IMR-90 (cell line): Measurements from ENCODE around the gene CDKAL1. TPM values are rescaled to one million over a fixed set of nuclear protein-coding genes. Genes with fewer than 3 reads are reported as not detected.

Experiments
- ATAC-seq: fragments of 200-7000 bp; cut with Tn5 transposase; 2 replicates; pipeline ENCODE4 v1.9.1; 2020; ENCODE audit warnings: low read depth, mild to moderate bottlenecking, moderate library complexity
- BruUV-seq: library from RNA; stranded (reverse); fragments of 400-500 nt; replicated peaks from 2 replicates; lab custom pipeline; 2021; lab: Mats Ljungman, UMichigan
- CTCF ChIA-PET: fragments of 300-600 bp; formaldehyde crosslinking; extraction: SDS; loops from one replicate; lab custom pipeline; 2021; ENCODE audit warnings: antibody characterized with exemption; lab: Yijun Ruan, JAX
- POLR2A ChIA-PET: fragments of 300-600 bp; sonication (Branson Sonifier 250); formaldehyde crosslinking; loops from one replicate; lab custom pipeline; 2022; ENCODE audit warnings: antibody characterized with exemption; ENCODE audit not compliant: unreplicated experiment; lab: Charles Lee
- DNase-seq: peaks from one replicate; pipeline ENCODE4 v3.0.0; 2013
- H2AFZ ChIP-seq: replicated peaks from 2 replicates; pipeline ENCODE3; 2013; ENCODE audit warnings: low read length, mild to moderate bottlenecking; ENCODE audit not compliant: poor library complexity
- H2AK5ac ChIP-seq: 2 replicates; pipeline ENCODE4 v1.6.1; 2013; ENCODE audit warnings: low read depth, low read length, inconsistent platforms
- H2AK9ac ChIP-seq: replicated peaks from 2 replicates; pipeline ENCODE3; 2013; ENCODE audit warnings: mild to moderate bottlenecking, low read depth, low read length, moderate library complexity; ENCODE audit not compliant: poor library complexity
- H2BK120ac ChIP-seq: 2 replicates; pipeline ENCODE4 v1.6.1; 2013; ENCODE audit warnings: low read depth, low read length, inconsistent platforms
- H2BK15ac ChIP-seq: 3 replicates; pipeline ENCODE4 v1.6.1; 2013; ENCODE audit warnings: low read depth, low read length, inconsistent platforms
- H2BK20ac ChIP-seq: 2 replicates; pipeline ENCODE4 v1.6.1; 2013; ENCODE audit warnings: low read depth, mild to moderate bottlenecking, inconsistent platforms, low read length, moderate library complexity
- H2BK5ac ChIP-seq: 2 replicates; pipeline ENCODE4 v1.6.1; 2013; ENCODE audit warnings: mild to moderate bottlenecking, low read depth, low read length, inconsistent platforms; ENCODE audit not compliant: poor library complexity, severe bottlenecking
- H3K14ac ChIP-seq: replicated peaks from 2 replicates; pipeline ENCODE4 v1.6.1; 2013; ENCODE audit warnings: low read depth, low read length, inconsistent platforms
- H3K18ac ChIP-seq: 2 replicates; pipeline ENCODE4 v1.6.1; 2013; ENCODE audit warnings: low read depth, low read length, control low read depth
- H3K23ac ChIP-seq: 2 replicates; pipeline ENCODE4 v1.6.1; 2013; ENCODE audit warnings: low read depth, low read length, inconsistent platforms
- H3K27ac ChIP-seq: 2 replicates; pipeline ENCODE4 v1.5.1; 2013; ENCODE audit warnings: mild to moderate bottlenecking, control low read depth, low read length; ENCODE audit not compliant: insufficient read depth
- H3K27me3 ChIP-seq: 2 replicates; pipeline ENCODE4 v1.6.1; 2013; ENCODE audit warnings: low read length; ENCODE audit not compliant: control insufficient read depth, insufficient read depth
- H3K36me3 ChIP-seq: 2 replicates; pipeline ENCODE4 v1.6.1; 2013; ENCODE audit warnings: low read length, mixed read lengths; ENCODE audit not compliant: control insufficient read depth, insufficient read depth
- H3K4ac ChIP-seq: 2 replicates; pipeline ENCODE4 v1.6.1; 2013; ENCODE audit warnings: low read depth, low read length, inconsistent platforms
- H3K4me1 ChIP-seq: 2 replicates; pipeline ENCODE4 v1.6.1; 2013; ENCODE audit warnings: low read length, mixed read lengths; ENCODE audit not compliant: control insufficient read depth, insufficient read depth
- H3K4me2 ChIP-seq: 2 replicates; pipeline ENCODE4 v1.6.1; 2013; ENCODE audit warnings: low read depth, mild to moderate bottlenecking, control low read depth, low read length, moderate library complexity
- H3K4me3 ChIP-seq: 2 replicates; pipeline ENCODE4 v1.5.1; 2013; ENCODE audit warnings: low read depth, mild to moderate bottlenecking, control low read depth, low read length, moderate library complexity; ENCODE audit not compliant: insufficient read depth
- H3K56ac ChIP-seq: 2 replicates; pipeline ENCODE4 v1.6.1; 2013; ENCODE audit warnings: low read length, inconsistent platforms; ENCODE audit not compliant: insufficient read depth; ENCODE audit errors: extremely low read depth
- H3K79me1 ChIP-seq, 2 experiments: 2 replicates each; pipeline ENCODE4 v1.6.1; 2013; ENCODE audit warnings: low read length in 2 of 2, inconsistent platforms in 1 of 2, low read depth in 1 of 2
- H3K9ac ChIP-seq: 2 replicates; pipeline ENCODE4 v1.6.1; 2013; ENCODE audit warnings: low read depth, low read length, control low read depth
- H3K9me1 ChIP-seq: 2 replicates; pipeline ENCODE4 v1.6.1; 2013; ENCODE audit warnings: low read length, inconsistent platforms; ENCODE audit not compliant: insufficient read depth
- H3K9me3 ChIP-seq: 2 replicates; pipeline ENCODE4 v1.6.1; 2013; ENCODE audit warnings: low read length; ENCODE audit not compliant: control insufficient read depth, insufficient read depth
- H4K20me1 ChIP-seq: 2 replicates; pipeline ENCODE4 v1.6.1; 2013; ENCODE audit warnings: low read length, inconsistent platforms; ENCODE audit not compliant: insufficient read depth
- H4K5ac ChIP-seq: 2 replicates; pipeline ENCODE4 v1.6.1; 2013; ENCODE audit warnings: mild to moderate bottlenecking, low read depth, low read length, control low read depth
- H4K8ac ChIP-seq, 2 experiments: 2 replicates each; pipeline ENCODE4 v1.6.1; 2013; ENCODE audit warnings: low read depth in 2 of 2, low read length in 2 of 2, control low read depth in 1 of 2, inconsistent platforms in 1 of 2
- H4K91ac ChIP-seq: 2 replicates; pipeline ENCODE4 v1.6.1; 2013; ENCODE audit warnings: low read depth, low read length, inconsistent platforms; ENCODE audit not compliant: insufficient read depth
- CHD1 ChIP-seq: IDR thresholded peaks from 2 replicates; pipeline ENCODE4 v1.6.1; 2012; ENCODE audit warnings: low read depth, low read length, improper control_type of control experiment
- SMC3 ChIP-seq: fragments of 150-350 bp; IDR thresholded peaks from 2 replicates; pipeline ENCODE4 v1.6.1; 2016; ENCODE audit warnings: low read depth, mild to moderate bottlenecking, antibody characterized with exemption, low read length, moderate library complexity
- WGBS, 2 experiments: methylation state at CpG; one replicate each; pipeline versions ENCODE4 v1.1.5 to v1.1.7; 2013; ENCODE audit warnings: missing lambda C conversion rate in 2 of 2; ENCODE audit not compliant: insufficient read length in 1 of 2; ENCODE audit errors: extremely low coverage in 2 of 2; 5-methylcytosine and 5-hydroxymethylcytosine counted together
- dilution Hi-C: fragments of 300-500 bp; cut with HindIII; formaldehyde crosslinking; loops from one replicate; pipeline ENCODE4 v1.14.3; 2018; ENCODE audit warnings: low sequenced_read_pairs; ENCODE audit not compliant: unreplicated experiment
- in situ Hi-C: fragments of 300-500 bp; cut with MboI; formaldehyde crosslinking; loops from 3 replicates; pipeline ENCODE4 v1.14.3; 2019; ENCODE audit warnings: low sequenced_read_pairs, inconsistent platforms, mixed read lengths
- intact Hi-C: fragments of 100-400 bp; cut with micrococcal nuclease; formaldehyde crosslinking; loops from 2 replicates; pipeline ENCODE4 v1.10.0; 2022
- polyA plus RNA-seq, 3 experiments: library from polyadenylated mRNA; depleted of rRNA; stranded (reverse); fragments of >200 nt; gene quantifications; 2 replicates each; pipeline ENCODE4 v1.2.3, GENCODE V29; 2012; ENCODE audit warnings: low replicate concordance in 1 of 3
- total RNA-seq: library from RNA; depleted of rRNA; stranded (reverse); fragments of >200 nt; gene quantifications from 2 replicates; pipeline ENCODE4 v1.2.3, GENCODE V29; 2012

Gene CDKAL1
- total and polyA plus RNA-seq, 2 of the 4 experiments (the other 2 are of a cell fraction) = 3.7 to 13.1 TPM

- H4K8ac ChIP-seq = no peak overlapping the region
- H3K4ac ChIP-seq = no peak overlapping the region
- in situ Hi-C loops (no loop called here), dilution Hi-C loops (no loop called here), intact Hi-C loops (loop anchor here (10.0 kb wide), 2 partner anchors 185 to 475 kb away; no protein-coding TSS in a partner anchor)
- POLR2A ChIA-PET = no interaction called here
- no peak overlapping the region for H2BK20ac ChIP-seq
- no peak overlapping the region for H3K14ac ChIP-seq
- no peak overlapping the region for H3K23ac ChIP-seq
- H4K91ac ChIP-seq = no peak overlapping the region
- no peak overlapping the region for H2BK5ac ChIP-seq
- no peaks in the 10 kb centered on the region for H4K20me1 ChIP-seq
- DNase-seq = peak; percentile 59
- H3K4me2 ChIP-seq = peak overlapping the region; percentile 7; the same call in 1 of the 2 replicates
- H3K9me3 ChIP-seq = no peaks in the 10 kb centered on the region
- CTCF ChIA-PET = no interaction called here
- H3K79me1 ChIP-seq = no peaks in the 10 kb centered on the region
- peaks cover 6% of the 10 kb centered on the region for H3K4me1 ChIP-seq
- TF ChIP-seq CHD1 (no peak), SMC3 (no peak)
- no peaks in the 10 kb centered on the region for H3K36me3 ChIP-seq
- H3K4me3 ChIP-seq = no peak overlapping the region
- H2AFZ ChIP-seq = no peak overlapping the region
- ATAC-seq = peak; percentile 57
- no peak overlapping the region for H4K5ac ChIP-seq
- WGBS, 2 experiments = no CpG with 5 or more reads among the region's 5 CpGs
- BruUV-seq = no TSS peak
- no peak overlapping the region for H2BK15ac ChIP-seq
- no peak overlapping the region for H2BK120ac ChIP-seq
- no peak overlapping the region for H2AK5ac ChIP-seq
- H3K27ac ChIP-seq = no peak overlapping the region
- peaks cover 2% of the 10 kb centered on the region; the same call in 1 of the 2 replicates for H3K9me1 ChIP-seq
- H2AK9ac ChIP-seq = no peak overlapping the region
- no peak overlapping the region for H3K18ac ChIP-seq
- H3K27me3 ChIP-seq = no peaks in the 10 kb centered on the region
- no peak overlapping the region for H3K9ac ChIP-seq
- no peak overlapping the region for H3K56ac ChIP-seq
These were observed 575.3 kb downstream of the CDKAL1 start for GRCh38 chr6:21109391-21110178.
